Middle frontal gyrus (tissue), 1 donor: ENCODE measurements around the gene CDKN2A.
"Not testable (repeated sequence)": the region's sequence is repeated elsewhere in the genome, so short reads cannot be mapped to it uniquely, and the experiment has no call there.

Experiments
- DNase-seq: peaks from one replicate; pipeline ENCODE4 v3.0.0-alpha.2; 2015; ENCODE audit warnings: low spot score; ENCODE audit errors: extremely low spot score

CDKN2A gene

DNA sequence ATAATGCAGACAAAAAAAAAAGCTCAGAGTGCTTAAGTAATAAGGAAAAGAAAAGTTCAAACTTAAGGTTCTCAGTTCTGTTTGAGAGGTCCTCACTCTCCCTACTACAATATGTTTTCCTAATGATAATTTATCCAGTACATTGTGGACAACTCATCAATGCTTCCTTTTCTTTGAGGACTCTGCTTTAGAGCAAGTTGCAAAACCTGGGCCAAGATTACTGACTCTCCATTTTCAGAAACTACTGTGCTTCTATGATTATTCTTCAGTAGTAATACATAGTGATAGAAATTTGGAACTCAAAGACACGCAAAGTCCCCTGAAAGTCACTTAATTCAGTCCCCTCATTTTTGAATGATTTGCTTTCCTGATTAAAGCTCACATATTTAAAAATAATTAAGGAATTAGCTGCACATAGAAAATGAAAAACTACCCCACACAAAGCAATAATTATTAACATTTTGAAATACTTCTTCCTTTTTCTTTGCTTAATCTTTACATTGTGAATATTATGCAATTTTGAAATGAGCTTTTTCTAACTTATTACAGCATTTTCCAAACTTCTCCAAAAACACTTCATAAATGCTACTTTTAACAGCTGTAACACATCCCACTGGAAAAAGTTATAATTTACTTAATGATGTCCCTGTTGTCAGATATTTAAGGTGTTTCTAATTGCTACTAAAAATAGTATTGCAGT, 11.2 kb downstream of the CDKN2A start:
- DNase-seq: no peak

DNA sequence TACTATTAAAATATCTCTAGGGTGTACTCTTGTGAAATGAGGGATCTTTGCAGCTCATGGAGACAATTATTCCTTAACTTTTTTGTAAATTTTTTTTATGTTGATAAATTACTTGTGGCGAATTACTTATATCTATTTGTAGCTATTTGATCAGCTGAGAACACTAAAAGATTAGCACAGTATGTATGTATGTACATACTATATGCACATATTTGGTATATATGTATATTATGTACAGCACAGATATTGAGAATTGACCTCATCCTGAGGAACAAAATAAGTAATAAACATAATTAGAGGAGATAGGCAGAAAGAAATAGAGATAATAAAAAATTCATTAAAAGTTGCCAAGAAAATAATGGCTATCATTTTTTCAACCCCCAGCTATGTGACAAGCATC, 11.8 kb downstream of the CDKN2A start:
- DNase-seq: no peak

DNA sequence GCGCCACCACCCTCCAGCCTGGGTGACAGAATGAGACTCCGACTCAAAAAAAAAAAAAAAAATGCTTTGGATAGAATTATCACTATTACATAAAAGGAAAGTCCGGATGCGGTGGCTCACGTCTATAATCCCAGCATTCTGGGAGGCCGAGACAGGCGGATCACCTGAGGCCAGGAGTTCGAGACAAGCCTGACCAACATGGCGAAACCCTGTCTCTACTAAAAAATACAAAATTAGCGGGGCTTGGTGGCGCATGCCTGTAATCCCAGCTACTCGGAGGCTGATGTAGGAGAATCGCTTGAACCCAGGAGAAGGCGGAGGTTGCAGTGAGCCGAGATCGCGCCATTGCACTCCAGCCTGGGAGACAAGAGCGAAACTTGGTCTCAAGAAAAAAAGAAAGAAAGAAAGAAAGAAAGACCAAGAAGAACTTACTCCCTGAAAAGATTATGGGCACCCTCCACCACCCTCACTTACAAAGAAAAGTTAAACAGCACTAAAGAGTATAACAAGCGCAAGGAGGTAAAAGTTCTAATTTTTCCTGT, 17.8 kb downstream of the CDKN2A start:
- DNase-seq: no peak

DNA sequence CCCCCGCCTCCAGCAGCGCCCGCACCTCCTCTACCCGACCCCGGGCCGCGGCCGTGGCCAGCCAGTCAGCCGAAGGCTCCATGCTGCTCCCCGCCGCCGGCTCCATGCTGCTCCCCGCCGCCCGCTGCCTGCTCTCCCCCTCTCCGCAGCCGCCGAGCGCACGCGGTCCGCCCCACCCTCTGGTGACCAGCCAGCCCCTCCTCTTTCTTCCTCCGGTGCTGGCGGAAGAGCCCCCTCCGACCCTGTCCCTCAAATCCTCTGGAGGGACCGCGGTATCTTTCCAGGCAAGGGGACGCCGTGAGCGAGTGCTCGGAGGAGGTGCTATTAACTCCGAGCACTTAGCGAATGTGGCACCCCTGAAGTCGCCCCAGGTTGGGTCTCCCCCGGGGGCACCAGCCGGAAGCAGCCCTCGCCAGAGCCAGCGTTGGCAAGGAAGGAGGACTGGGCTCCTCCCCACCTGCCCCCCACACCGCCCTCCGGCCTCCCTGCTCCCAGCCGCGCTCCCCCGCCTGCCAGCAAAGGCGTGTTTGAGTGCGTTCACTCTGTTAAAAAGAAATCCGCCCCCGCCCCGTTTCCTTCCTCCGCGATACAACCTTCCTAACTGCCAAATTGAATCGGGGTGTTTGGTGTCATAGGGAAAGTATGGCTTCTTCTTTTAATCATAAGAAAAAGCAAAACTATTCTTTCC, 19.3 kb downstream of the CDKN2A start:
- DNase-seq: no peak

DNA sequence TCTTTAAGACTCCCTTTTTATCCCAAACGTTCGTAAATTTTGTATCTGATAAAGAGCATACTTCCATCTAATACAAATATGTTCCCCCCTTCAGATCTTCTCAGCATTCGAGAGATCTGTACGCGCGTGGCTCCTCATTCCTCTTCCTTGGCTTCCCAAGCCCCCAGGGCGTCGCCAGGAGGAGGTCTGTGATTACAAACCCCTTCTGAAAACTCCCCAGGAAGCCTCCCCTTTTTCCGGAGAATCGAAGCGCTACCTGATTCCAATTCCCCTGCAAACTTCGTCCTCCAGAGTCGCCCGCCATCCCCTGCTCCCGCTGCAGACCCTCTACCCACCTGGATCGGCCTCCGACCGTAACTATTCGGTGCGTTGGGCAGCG, 19.9 kb downstream of the CDKN2A start:
- no peak for DNase-seq

DNA sequence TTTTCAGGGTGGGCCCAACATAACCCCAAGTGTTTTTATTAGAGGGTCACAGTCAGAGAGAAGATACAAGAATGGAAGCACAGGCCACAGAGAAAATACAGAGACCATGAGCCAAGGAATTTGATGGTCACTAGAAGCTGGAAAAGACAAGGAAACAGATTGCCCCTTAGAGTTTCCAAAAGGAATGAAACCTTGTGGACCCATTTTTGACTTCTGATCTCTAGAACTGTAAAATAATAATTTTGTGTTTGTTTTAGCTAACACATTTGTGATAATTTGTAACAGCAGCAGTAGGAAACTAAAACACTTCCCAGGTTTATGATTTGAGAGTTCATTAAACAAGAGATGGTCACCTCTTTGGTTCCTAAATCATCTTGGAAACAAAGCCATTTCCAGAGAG, 21.8 kb downstream of the CDKN2A start:
- no peak for DNase-seq

DNA sequence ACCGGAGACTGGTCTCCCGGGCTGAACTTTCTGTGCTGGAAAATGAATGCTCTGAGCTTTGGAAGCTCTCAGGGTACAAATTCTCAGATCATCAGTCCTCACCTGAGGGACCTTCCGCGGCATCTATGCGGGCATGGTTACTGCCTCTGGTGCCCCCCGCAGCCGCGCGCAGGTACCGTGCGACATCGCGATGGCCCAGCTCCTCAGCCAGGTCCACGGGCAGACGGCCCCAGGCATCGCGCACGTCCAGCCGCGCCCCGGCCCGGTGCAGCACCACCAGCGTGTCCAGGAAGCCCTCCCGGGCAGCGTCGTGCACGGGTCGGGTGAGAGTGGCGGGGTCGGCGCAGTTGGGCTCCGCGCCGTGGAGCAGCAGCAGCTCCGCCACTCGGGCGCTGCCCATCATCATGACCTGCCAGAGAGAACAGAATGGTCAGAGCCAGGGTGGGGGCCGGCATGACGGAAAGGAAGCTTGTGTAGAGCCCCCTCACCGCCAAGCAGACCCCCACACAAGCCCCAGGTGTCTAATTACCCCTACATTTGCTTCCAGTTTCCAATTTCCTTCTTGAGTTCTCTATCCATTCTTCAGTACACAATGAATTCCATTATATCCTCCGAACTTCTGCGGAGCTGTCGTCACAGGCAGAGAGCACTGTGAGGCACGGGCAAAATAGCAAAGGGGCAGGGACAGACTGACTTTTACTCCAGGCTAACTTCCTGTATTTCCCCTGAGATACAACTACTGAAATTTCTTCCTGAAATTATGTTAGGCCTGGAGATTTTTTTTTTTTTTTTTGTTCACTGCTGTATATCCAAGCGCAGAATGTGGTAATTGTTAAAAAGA, 23.2 kb downstream of the CDKN2A start:
- no peak for DNase-seq

DNA sequence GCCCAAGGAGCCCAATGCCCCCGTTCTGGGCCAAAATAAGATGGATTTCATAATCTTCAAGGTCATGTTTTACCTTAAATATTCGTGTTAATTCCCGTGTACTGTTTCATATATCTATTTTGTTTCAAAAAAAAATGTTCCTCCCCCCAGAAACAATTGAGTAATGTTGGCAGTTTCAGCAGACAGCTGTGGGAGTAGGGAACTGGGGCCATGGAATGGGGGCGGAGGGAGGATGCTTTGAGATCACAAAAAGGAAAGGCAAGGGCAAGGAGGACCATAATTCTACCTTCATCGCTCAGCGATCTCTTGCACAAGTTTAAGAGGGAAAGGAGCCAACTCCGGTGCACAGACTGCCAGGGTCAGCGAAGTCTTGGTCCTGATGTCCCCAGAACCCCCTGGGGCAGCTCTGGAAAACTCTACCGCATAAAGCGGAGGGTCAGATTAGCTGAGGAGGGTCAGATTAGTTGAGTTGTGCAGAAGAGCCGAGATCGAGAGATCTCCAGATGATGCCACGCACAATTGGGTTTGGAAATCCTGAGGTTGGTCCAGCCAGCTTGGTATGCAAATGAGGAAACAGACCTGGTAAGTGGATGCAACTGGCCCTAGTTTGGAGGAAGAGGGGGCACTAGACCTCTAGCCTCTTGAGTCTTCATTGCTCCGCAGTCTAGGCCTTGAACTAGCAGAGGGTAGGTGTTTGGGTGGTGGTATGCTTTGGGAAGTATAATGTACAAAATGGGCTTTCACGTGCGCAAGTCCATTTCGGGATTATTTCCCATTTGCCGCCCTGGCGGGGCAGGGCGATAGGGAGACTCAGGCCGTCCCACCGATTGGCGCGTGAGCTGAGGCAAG, 24.0 kb downstream of the CDKN2A start:
- DNase-seq: no peak

DNA sequence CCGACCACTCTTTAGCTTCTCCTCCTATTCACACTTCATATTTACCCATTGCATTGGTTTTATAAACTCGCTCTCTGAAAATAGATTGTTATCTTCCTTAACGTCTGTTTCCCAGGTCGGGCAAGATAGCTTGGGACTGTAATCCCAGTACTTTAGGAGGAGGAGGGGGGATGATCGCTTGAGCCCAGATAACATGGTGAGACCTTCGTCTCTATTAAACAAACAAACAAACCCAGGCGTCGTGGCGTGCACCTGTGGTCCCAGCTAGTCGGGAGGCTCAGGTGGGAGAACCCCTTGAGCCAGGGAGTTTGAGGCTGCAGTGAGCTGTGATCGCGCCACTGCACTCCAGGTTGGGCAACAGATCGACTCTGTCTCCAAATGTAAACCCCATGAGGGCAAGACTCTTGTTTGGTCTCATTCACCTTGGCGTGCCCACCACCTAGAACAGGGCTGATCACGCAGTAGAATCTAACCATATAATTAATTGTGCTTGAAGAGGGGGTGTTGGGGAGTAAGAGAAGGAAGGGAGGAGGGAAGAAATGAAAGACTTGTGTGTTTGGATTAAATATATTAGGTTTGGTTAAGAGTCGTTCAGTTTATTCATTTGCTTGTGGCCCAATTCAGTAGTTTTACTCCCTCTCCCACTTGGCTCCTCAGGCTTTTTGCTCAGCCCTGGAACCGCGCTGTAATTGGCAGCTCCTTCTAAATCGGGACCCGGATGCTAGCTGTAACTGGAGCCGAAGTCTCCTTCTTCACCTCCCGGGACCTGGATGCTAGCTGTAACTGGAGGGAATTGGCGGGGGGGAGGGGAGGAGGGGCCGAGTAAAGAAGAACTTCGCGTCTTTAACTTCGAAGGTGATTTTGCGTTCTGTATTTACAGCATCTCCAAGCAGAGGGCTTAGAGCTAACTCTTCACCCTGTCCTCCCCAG, 24.9 kb downstream of the CDKN2A start:
- no peak for DNase-seq

DNA sequence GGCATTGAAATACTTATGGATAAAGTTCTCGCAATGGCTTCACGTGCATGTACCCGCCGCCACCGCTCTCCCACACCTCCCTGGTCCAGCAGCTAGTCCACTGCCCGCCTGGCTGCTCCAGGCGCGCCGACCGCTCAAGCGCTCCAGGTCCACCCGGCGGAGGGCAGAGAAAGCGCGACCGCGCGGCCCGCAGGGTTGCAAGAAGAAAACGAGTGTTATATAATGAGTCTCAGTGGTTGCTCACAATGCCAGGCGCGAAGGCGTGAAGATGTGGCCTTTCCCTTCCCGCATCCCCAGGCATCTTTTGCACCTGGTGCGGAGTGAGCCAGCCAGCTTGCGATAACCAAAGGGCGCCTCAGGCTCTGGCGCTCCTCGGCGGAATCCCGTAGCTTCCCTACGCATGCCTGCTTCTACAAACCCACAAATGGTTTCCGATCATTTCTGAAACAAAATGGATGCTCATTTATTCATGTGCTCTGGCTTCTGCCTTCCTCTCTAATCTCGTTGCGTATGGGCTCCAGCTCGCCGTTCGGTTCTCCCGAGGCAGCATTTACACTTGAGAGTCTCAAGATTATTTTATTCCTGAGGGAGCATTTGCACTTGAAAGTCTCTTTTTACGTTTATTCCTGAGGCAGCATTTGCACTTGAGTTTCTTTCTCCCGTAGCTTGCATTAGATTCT, 25.7 kb downstream of the CDKN2A start:
- no peak for DNase-seq

DNA sequence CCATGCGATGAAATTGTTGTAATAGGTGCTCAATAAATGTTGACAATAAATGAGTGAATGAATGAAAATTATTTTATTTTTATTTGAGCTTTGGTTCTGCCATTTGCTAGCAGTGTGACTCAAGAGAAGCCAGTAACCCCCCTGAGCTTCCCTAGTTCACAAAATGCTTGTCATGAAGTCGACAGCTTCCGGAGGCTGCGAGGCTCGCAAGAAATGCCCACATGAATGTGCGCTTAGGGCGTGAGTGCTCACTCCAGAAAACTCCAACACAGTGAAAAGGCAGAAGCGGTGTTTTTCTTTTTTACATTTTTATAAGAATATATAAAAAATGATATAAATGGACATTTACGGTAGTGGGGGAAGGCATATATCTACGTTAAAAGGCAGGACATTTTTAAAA, 26.5 kb downstream of the CDKN2A start:
- DNase-seq: no peak

DNA sequence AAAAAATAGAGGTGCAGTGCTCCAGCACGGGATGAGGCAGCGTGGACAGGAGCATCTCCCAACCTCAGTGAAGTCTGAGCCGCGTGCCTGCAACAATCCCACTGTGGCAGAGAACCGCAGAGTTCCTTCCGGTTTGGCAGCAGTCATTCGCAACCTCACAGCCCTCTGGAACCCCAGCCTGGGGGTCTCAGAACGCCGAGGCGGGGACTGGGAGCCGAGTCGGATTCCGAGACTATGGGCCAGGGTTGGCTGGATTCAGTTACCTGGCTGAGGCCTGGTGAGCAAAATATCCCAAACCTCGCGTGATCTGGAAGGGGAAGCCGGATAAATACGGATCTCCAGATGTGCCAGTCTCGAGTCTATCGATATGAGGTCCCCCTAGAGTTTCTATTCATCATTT, 27.0 kb downstream of the CDKN2A start:
- DNase-seq: no peak

DNA sequence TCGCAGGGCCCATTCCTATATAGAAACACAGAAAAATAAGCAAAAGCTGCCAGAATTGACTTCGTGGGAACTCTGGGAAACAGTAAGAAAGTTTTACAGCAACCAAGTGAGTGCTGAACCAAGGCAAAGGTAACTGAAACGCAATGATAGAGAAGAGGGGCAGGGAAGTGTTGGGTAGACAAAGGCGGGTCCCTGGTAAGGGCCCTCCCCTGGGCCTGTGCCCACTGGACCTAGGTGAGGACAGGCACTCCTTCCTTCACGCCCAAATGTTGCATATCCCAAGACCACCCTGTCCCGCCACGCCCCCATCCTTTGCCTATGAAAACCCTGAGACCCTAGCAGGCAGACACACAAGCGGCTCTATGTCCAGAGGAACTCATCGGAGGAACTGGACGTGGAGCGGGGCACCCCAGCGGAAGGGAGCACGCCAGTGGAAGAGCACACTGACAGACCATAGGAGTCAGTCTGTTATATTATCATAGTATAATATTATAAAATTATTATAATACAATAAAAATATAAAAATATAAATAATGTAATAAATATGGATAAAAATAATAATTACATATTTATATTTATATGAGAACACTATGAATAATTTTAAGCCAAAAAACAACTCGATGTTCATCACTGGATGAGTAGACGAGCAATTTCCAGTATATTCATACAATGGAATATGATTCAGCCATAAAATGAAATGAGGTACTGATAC, 27.9 kb downstream of the CDKN2A start:
- DNase-seq: no peak

DNA sequence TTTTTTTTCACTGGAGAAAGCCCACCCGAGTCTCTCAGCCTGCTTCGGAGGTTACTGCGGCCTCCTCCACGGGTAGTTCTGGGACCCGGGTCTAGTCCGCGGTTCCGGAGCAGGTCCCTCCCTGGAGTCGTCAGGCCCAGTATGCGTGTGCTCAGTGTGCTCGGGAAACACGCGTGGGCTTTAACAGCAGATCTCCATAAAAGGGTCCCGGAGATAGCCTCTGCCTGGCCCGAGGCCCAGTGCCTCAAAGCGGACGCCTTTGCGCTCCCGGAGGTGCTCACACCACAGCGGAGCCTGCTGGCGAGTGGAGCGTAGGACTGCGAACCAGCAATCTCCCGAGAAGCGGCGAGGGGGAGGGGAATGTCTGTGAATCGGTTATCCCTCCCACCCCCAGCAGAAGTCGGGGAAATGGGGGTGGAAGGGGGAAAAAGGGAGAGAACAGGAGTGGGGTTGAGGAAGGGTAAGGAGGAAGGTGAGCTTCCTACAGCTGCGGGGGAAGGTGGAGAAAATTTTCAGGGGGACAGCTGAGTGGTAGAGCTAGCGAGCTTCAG, 28.7 kb downstream of the CDKN2A start:
- DNase-seq: no peak

DNA sequence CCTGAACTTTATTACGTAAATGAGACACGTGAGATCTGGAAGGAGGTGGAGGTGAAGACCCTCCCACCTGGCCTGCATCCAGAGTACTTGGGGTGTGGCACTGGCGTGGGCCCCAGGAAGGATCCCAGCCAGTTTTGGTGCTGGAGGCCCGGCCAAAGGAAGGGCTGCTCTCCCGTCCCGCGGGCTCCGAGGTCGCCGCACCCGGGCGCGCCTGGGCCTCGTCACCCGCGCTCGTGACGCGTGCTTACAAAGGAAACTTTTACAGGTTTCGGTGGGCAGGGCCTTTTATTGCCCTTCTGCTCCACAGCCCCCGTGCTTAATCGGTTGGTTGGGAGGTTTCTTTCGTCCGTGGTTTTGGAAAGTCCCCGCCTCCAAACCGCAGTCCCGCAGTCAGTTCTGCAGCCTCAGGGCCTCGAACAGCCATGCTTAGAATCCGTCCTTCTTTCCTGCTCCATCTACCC, 29.2 kb downstream of the CDKN2A start:
- DNase-seq: no peak

DNA sequence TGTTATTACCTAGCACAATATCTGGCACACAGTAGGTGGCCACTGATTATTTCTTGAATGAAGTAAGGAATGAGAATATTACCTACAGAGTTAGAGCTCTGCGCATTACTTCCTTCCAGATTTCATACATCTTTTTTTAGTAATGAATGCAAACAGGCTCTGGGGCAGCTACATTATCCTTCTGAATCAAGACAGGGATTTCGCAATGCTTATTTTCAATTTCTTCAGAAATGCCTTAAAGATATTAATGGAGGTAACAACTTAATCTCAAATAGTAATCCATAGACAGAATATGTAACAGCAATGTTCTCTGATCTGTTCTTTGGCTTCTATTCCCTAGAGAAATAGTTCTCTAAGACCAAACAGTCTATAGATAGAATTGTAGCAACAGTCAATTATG, 32.6 kb downstream of the CDKN2A start:
- no peak for DNase-seq

DNA sequence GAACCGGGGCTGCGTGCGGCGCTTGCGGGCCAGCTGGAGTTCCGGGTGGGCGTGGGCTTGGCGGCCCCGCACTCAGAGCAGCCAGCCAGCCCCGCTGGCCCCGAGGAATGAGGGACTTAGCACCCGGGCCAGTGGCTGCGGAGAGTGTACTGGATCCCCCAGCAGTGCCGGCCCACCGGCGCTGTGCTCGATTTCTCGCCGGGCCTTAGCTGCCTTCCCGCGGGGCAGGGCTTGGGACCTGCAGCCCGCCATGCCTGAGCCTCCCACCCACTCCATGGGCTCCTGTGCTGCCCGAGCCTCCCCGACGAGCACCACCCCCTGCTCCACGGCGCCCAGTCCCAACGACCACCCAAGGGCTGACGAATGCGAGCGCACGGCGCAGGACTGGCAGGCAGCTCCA, 34.9 kb downstream of the CDKN2A start:
- not testable (repeated sequence) for DNase-seq

DNA sequence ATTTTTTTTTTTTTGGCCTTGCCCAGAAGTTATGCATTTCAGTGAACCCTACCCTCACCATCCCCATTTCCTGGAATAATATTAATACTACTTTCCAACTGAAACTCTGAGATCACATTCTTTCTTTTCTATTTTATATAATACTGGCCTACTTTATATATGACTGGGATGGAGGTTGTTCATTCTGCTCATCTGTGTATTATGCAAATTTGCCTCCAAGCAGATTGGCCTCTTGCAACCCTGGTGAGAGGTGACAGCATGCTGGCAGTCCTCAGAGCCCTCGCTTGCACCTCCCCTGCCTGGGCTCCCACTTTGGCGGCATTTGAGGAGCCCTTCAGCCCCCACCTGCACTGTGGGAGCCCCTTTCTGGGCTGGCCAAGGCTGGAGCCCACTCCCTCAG, 35.4 kb downstream of the CDKN2A start:
- DNase-seq: no peak
